Parathyroid adenoma (tissue), 2 donors: ENCODE data around the gene GRIK4.

Experiments used
- H2AFZ ChIP-seq: fragments of 300-600 bp; sonication (generic); one replicate; pipeline ENCODE4 v1.7.0; 2017; ENCODE audit warnings: antibody characterized with exemption, mild to moderate bottlenecking
- H3K27ac ChIP-seq: fragments of 300-600 bp; sonication (generic); one replicate; pipeline ENCODE4 v1.7.0; 2017
- H3K27me3 ChIP-seq: fragments of 300-600 bp; sonication (generic); one replicate; pipeline ENCODE4 v1.7.0; 2017; ENCODE audit warnings: low read length; ENCODE audit not compliant: control insufficient read depth, insufficient read depth
- H3K36me3 ChIP-seq: fragments of 300-600 bp; sonication (generic); one replicate; pipeline ENCODE4 v1.7.0; 2017; ENCODE audit warnings: low read length; ENCODE audit not compliant: control insufficient read depth, insufficient read depth
- H3K4me1 ChIP-seq: fragments of 300-600 bp; sonication (generic); one replicate; pipeline ENCODE4 v1.7.0; 2017; ENCODE audit warnings: control low read depth
- H3K4me2 ChIP-seq: fragments of 300-600 bp; sonication (generic); one replicate; pipeline ENCODE4 v1.7.0; 2017; ENCODE audit warnings: low read length
- H3K4me3 ChIP-seq: fragments of 300-600 bp; sonication (generic); one replicate; pipeline ENCODE4 v1.7.0; 2017; ENCODE audit warnings: low read depth, low read length
- H3K79me2 ChIP-seq: fragments of 300-600 bp; sonication (generic); one replicate; pipeline ENCODE4 v1.7.0; 2017; ENCODE audit warnings: control low read depth
- H3K9ac ChIP-seq: fragments of 300-600 bp; sonication (generic); one replicate; pipeline ENCODE4 v1.7.0; 2017; ENCODE audit warnings: mild to moderate bottlenecking
- H3K9me3 ChIP-seq: fragments of 300-600 bp; sonication (generic); one replicate; pipeline ENCODE4 v1.7.0; 2017; ENCODE audit warnings: low read length; ENCODE audit not compliant: control insufficient read depth
- TF ChIP-seq, protein P1 (sequence below): fragments of 300-600 bp; sonication (generic); IDR thresholded peaks from one replicate; pipeline ENCODE4 v1.7.0; 2017; ENCODE audit warnings: antibody characterized with exemption, mild to moderate bottlenecking
- donor health status: primary hyperparathyroidism.

The GRIK4 gene

DNA sequence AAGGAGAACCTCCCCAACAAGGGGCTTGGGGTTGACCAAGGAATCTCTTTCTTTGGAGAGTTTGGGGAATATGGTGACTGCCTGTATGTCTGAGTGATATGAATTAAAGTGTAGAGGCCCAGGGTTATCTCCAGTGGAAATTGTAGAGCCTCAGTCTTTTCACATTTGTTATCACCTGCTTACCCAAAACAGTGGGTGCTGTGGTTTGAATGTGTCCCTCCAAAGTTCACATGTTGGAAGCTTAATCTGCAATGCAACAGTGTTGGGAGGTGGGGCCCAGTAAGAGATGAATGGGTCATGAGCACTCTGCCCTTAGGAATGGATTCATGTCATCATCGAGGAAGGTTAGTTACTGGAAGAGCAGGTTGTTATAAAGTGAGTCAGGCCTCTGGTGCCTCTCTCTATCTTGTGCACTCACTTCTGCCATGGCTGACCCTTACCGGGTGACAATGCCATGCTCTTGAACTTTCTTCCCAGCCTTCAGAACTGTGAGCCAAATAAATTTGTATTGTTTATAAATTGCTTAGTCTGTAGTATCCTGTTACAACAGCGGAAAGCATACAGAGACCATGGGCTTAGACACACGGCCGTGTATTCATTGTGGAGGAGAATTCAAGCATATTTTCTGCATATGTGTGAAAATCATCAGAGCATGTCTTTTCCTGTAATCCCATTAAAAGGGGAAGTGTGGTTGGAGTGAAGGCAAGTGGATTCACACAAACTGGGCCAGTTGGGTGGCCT is 398.3 kb downstream of the GRIK4 start:
- H3K36me3 ChIP-seq: no peaks in the 10 kb centered on the region
- no peak overlapping the region for H3K4me3 ChIP-seq

DNA sequence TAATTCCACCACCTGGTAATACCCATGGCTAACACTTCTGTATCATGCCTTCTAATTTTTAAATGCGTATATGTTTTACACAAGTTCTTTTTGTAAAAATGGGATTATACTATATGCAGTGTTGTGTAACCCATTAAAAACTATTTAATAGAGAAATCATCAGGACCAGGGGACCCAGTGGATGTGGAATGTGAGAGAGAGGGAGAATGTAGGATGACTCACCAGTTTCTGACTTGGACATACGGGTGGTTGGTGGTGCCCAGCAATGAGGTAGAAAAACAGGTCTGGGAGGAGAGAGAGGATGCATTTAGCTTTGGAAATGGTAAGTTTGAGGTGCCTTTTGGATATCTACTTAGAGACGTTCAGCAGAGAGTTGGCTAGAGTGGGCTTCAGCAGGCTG is 400.4 kb downstream of the GRIK4 start:
- peaks cover 3% of the 10 kb centered on the region for H3K4me1 ChIP-seq
- no peak overlapping the region for H3K27ac ChIP-seq
- TF ChIP-seq, protein P1, sequence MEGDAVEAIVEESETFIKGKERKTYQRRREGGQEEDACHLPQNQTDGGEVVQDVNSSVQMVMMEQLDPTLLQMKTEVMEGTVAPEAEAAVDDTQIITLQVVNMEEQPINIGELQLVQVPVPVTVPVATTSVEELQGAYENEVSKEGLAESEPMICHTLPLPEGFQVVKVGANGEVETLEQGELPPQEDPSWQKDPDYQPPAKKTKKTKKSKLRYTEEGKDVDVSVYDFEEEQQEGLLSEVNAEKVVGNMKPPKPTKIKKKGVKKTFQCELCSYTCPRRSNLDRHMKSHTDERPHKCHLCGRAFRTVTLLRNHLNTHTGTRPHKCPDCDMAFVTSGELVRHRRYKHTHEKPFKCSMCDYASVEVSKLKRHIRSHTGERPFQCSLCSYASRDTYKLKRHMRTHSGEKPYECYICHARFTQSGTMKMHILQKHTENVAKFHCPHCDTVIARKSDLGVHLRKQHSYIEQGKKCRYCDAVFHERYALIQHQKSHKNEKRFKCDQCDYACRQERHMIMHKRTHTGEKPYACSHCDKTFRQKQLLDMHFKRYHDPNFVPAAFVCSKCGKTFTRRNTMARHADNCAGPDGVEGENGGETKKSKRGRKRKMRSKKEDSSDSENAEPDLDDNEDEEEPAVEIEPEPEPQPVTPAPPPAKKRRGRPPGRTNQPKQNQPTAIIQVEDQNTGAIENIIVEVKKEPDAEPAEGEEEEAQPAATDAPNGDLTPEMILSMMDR: no peak
- no peak overlapping the region for H2AFZ ChIP-seq
- no peak overlapping the region for H3K4me3 ChIP-seq
- no peak overlapping the region for H3K4me2 ChIP-seq
- no peaks in the 10 kb centered on the region for H3K79me2 ChIP-seq
- no peaks in the 10 kb centered on the region for H3K27me3 ChIP-seq
- no peaks in the 10 kb centered on the region for H3K9me3 ChIP-seq
- H3K9ac ChIP-seq: no peak overlapping the region
- H3K36me3 ChIP-seq: no peaks in the 10 kb centered on the region

More for the DNA sequence above, 398.3 kb downstream of the GRIK4 start:
- no peaks in the 10 kb centered on the region for H3K9me3 ChIP-seq
- no peaks in the 10 kb centered on the region for H3K79me2 ChIP-seq
- H3K4me2 ChIP-seq: no peak overlapping the region
- no peak overlapping the region for H3K9ac ChIP-seq
- no peak overlapping the region for H3K27ac ChIP-seq
- no peaks in the 10 kb centered on the region for H3K27me3 ChIP-seq
- H3K4me1 ChIP-seq: peaks cover 3% of the 10 kb centered on the region
- TF ChIP-seq, protein P1: no peak
- no peak overlapping the region for H2AFZ ChIP-seq

DNA sequence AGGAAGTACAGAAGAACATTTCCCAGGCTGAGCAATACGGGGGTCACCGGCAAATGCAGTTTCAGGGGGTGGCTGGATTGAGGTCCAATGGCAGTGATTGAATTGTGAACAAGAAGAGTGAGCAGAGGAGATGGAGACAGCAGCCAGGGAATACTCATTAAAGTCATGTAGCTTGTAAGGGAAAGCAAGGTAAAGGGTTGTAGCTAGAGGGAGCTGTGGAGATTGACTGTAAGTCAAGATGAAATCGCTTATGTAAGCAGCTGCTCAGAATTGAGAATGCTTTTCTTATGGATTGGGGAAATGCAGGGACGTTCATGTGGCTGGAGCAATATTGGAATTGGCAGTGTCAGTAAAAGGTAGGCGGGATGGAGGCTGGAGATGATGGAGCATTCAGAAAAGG is 401.0 kb downstream of the GRIK4 start:
- no peaks in the 10 kb centered on the region for H3K9me3 ChIP-seq
- H3K4me2 ChIP-seq: no peak overlapping the region
- H2AFZ ChIP-seq: no peak overlapping the region
- no peaks in the 10 kb centered on the region for H3K79me2 ChIP-seq
- H3K9ac ChIP-seq: no peak overlapping the region
- H3K27ac ChIP-seq: no peak overlapping the region
- no peaks in the 10 kb centered on the region for H3K27me3 ChIP-seq
- H3K4me1 ChIP-seq: peaks cover 3% of the 10 kb centered on the region
- no peak overlapping the region for H3K4me3 ChIP-seq
- TF ChIP-seq, protein P1: peak; percentile 10
- no peaks in the 10 kb centered on the region for H3K36me3 ChIP-seq

DNA sequence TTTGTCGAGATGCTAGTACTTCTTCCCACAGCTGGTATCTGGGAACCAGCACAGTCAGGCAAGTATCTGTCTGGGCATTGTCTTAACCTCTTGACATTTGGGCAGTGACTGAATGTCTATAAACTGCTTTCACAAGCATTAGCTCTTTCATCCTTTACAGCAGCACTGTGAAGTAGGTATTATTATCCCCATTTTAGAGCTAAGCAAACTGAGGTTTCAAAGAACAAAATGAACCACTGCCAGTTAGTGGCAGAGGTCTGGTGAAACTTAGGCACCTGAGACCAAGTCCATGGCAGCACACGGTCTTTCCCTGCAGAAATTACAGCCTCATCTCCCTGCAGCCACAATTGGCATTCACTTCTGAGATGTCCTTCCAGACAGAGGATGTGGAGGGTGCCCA is 401.4 kb downstream of the GRIK4 start:
- Histone ChIP-seq H3K27me3 (no peaks in the 10 kb centered on the region), H2AFZ (no peak overlapping the region), H3K9me3 (no peaks in the 10 kb centered on the region), H3K79me2 (no peaks in the 10 kb centered on the region), H3K4me2 (no peak overlapping the region), H3K27ac (no peak overlapping the region), H3K9ac (no peak overlapping the region), H3K4me3 (no peak overlapping the region), H3K36me3 (no peaks in the 10 kb centered on the region), H3K4me1 (peaks cover 3% of the 10 kb centered on the region)
- TF ChIP-seq, protein P1: no peak

DNA sequence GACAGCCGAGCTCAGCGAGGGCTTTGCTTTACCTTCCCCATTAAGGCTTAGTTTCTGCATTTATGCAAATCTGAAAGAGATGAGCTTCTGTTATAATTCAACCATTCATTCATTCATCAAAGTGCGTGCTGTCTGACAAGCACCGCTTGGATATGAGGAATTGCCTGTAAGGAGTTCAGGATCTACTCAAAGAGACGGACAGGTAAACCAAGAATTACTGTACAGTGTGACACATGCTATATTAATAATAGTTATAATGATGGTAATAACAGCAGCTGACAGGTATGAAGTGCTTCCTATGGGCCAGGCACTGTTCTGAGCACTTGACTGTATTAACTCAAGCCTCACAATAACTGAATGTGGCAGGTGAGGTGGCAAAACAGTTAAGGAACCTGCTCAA is 402.5 kb downstream of the GRIK4 start:
- no peaks in the 10 kb centered on the region for H3K79me2 ChIP-seq
- no peak overlapping the region for H3K4me3 ChIP-seq
- H3K36me3 ChIP-seq: no peaks in the 10 kb centered on the region
- H3K9ac ChIP-seq: no peak overlapping the region
- H3K4me2 ChIP-seq: no peak overlapping the region
- TF ChIP-seq, protein P1: no peak
- no peaks in the 10 kb centered on the region for H3K27me3 ChIP-seq
- no peaks in the 10 kb centered on the region for H3K9me3 ChIP-seq
- H3K4me1 ChIP-seq: peaks cover 3% of the 10 kb centered on the region
- no peak overlapping the region for H2AFZ ChIP-seq
- no peak overlapping the region for H3K27ac ChIP-seq
